Choroid plexus epithelial cell (primary cell): ENCODE results near the gene XCR1.

Source experiments
- DNase-seq: peaks from one replicate; pipeline ENCODE4 v3.0.0-alpha.2; 2010; ENCODE audit warnings: low read depth
- H3K4me3 ChIP-seq: 2 replicates; pipeline ENCODE4 v1.5.1; 2011; ENCODE audit warnings: low read depth, mild to moderate bottlenecking, control low read depth, low read length, moderate library complexity
- CTCF ChIP-seq: conservative IDR thresholded peaks from 2 replicates; pipeline ENCODE4 v1.5.1; 2011; ENCODE audit warnings: low read depth, mild to moderate bottlenecking, control low read depth, inconsistent platforms, low read length, moderate library complexity

The XCR1 gene

GRCh38 chr3:46027021-46027705, at the start of gene XCR1:
TSS of gene XCR1 (minus strand) at chr3:46027483. CDS start at chr3:46021947, 5,536 bp downstream.
- TF ChIP-seq CTCF: no peak
- no peak for DNase-seq
- H3K4me3 ChIP-seq: no peak within 1 kb of the TSS

- peak; percentile 50 for DNase-seq
- no peak overlapping the region for H3K4me3 ChIP-seq
- peak; percentile 48 for TF ChIP-seq CTCF
These were observed 49.3 kb upstream of the XCR1 start for GRCh38 chr3:46076606-46077005.

- no peak overlapping the region for H3K4me3 ChIP-seq
- no peak for DNase-seq
- TF ChIP-seq CTCF: no peak
These were observed 48.5 kb upstream of the XCR1 start for GRCh38 chr3:46075816-46076215.

GRCh38 chr3:46071222-46071858, 44.1 kb upstream of the XCR1 start:
- TF ChIP-seq CTCF: no peak
- no peak overlapping the region for H3K4me3 ChIP-seq
- DNase-seq: no peak

GRCh38 chr3:46070595-46071093, 43.4 kb upstream of the XCR1 start:
- DNase-seq: no peak
- H3K4me3 ChIP-seq: no peak overlapping the region
- no peak for TF ChIP-seq CTCF

DNA sequence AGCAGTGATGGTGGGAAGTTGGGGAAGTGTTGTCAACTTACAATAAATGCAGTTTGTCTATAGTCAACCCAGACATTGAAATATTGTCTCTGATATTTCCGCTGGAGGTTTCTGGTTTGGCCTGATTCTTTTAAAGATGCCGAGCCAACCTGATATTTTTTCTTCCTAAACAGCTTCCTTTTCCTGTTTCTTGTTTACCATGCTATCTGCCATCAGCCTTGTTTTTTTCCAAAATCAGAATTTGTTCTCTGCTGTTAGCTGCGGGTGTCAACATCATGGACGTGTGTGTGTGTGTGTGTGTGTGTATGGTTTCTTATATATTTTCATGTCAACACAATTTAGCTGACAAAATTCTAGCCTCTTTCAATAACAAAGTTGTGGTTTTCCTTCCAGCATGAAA, 41.2 kb upstream of the XCR1 start:
- TF ChIP-seq CTCF: no peak
- H3K4me3 ChIP-seq: no peak overlapping the region
- no peak for DNase-seq
